ACC112 (cell line): Measurements from ENCODE around the gene ZNF268.

Source experiments
- H2AFZ ChIP-seq: fragments of 200-600 bp; sonication (generic); one replicate; pipeline ENCODE4 v1.6.0; 2017; ENCODE audit warnings: antibody characterized with exemption, low read length; ENCODE audit not compliant: unreplicated experiment
- H3K27ac ChIP-seq: fragments of 200-600 bp; sonication (generic); 2 replicates; pipeline ENCODE4 v1.5.1; 2014; ENCODE audit warnings: low read depth, mild to moderate bottlenecking, antibody characterized with exemption, low read length, moderate library complexity
- H3K27me3 ChIP-seq: fragments of 200-600 bp; sonication (generic); 2 replicates; pipeline ENCODE4 v1.6.1; 2014; ENCODE audit warnings: mild to moderate bottlenecking, antibody characterized with exemption, low read length, moderate library complexity, mixed read lengths; ENCODE audit not compliant: insufficient read depth
- H3K36me3 ChIP-seq: fragments of 200-600 bp; sonication (generic); 2 replicates; pipeline ENCODE4 v1.6.1; 2016; ENCODE audit warnings: mild to moderate bottlenecking, antibody characterized with exemption, low read length, moderate library complexity, mixed read lengths; ENCODE audit not compliant: insufficient read depth
- H3K4me1 ChIP-seq: fragments of 200-600 bp; sonication (generic); one replicate; pipeline ENCODE4 v1.6.1; 2016; ENCODE audit warnings: low read length, mixed read lengths; ENCODE audit not compliant: insufficient read depth, unreplicated experiment, control insufficient read depth
- H3K4me3 ChIP-seq: fragments of 200-600 bp; sonication (generic); 2 replicates; pipeline ENCODE4 v1.5.1; 2014; ENCODE audit warnings: mild to moderate bottlenecking, low read depth, low read length
- H3K79me2 ChIP-seq: fragments of 200-600 bp; sonication (generic); one replicate; pipeline ENCODE4 v1.6.0; 2016; ENCODE audit warnings: low read length; ENCODE audit not compliant: control insufficient read depth, unreplicated experiment, insufficient read depth

Gene ZNF268

GRCh38 chr12:133202493-133203343 is 21.4 kb downstream of the ZNF268 start:
- Histone ChIP-seq H3K27me3 (no peaks in the 10 kb centered on the region), H3K36me3 (peaks cover 56% of the 10 kb centered on the region), H3K79me2 (no peaks in the 10 kb centered on the region), H3K4me3 (no peak overlapping the region; the same call in 1 of the 2 replicates), H3K4me1 (no peaks in the 10 kb centered on the region), H3K27ac (no peak overlapping the region), H2AFZ (no peak overlapping the region)

- Histone ChIP-seq H3K4me1 (no peaks in the 10 kb centered on the region), H3K27me3 (no peaks in the 10 kb centered on the region), H3K27ac (no peak overlapping the region), H3K4me3 (peak overlapping the region; percentile 14; the same call in 1 of the 2 replicates), H3K36me3 (peaks cover 56% of the 10 kb centered on the region), H2AFZ (no peak overlapping the region), H3K79me2 (no peaks in the 10 kb centered on the region)
These were observed 22.3 kb downstream of the ZNF268 start for GRCh38 chr12:133203344-133204263.

- no peak overlapping the region for H2AFZ ChIP-seq
- no peak overlapping the region for H3K4me3 ChIP-seq
- H3K4me1 ChIP-seq = no peaks in the 10 kb centered on the region
- no peak overlapping the region for H3K27ac ChIP-seq
- no peaks in the 10 kb centered on the region for H3K27me3 ChIP-seq
- H3K36me3 ChIP-seq = peaks cover 56% of the 10 kb centered on the region
- no peaks in the 10 kb centered on the region for H3K79me2 ChIP-seq
These were observed 22.9 kb downstream of the ZNF268 start for GRCh38 chr12:133204264-133204603.

GRCh38 chr12:133206390-133206789 is 25.1 kb downstream of the ZNF268 start:
- H3K4me1 ChIP-seq = no peaks in the 10 kb centered on the region
- no peak overlapping the region for H3K27ac ChIP-seq
- no peak overlapping the region for H3K4me3 ChIP-seq
- no peak overlapping the region for H2AFZ ChIP-seq
- H3K36me3 ChIP-seq = peaks cover 44% of the 10 kb centered on the region
- no peaks in the 10 kb centered on the region for H3K27me3 ChIP-seq
- no peaks in the 10 kb centered on the region for H3K79me2 ChIP-seq

GRCh38 chr12:133215724-133216123 is 34.4 kb downstream of the ZNF268 start:
- Histone ChIP-seq H3K27me3 (no peaks in the 10 kb centered on the region), H3K36me3 (no peaks in the 10 kb centered on the region), H3K27ac (no peak overlapping the region), H3K4me3 (no peak overlapping the region), H2AFZ (no peak overlapping the region), H3K4me1 (no peaks in the 10 kb centered on the region), H3K79me2 (no peaks in the 10 kb centered on the region)

DNA sequence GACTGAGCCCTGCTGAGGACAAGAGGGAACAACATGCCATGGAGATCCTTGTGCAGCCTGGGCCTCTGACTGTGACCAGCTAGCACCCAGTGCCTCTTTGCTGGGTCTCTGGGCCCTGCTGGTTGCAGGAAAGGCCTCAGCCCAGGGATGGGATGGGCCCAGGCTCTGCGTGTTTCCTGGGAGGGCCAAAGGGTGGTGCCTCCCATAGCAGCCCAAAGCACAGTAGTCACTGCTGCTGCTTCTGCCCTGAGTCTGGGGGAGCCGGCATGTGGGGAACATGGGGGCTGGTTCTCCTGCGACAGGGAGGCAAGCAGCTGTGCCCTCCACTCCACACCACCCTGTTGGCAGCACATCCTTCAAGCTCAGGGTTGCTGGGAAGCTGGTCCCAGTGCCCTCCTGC is 35.9 kb downstream of the ZNF268 start:
- Histone ChIP-seq H2AFZ (no peak overlapping the region), H3K27ac (no peak overlapping the region), H3K79me2 (no peaks in the 10 kb centered on the region), H3K27me3 (no peaks in the 10 kb centered on the region), H3K4me3 (no peak overlapping the region), H3K36me3 (no peaks in the 10 kb centered on the region), H3K4me1 (no peaks in the 10 kb centered on the region)

- Histone ChIP-seq H3K27ac (no peak overlapping the region), H3K27me3 (no peaks in the 10 kb centered on the region), H3K36me3 (no peaks in the 10 kb centered on the region), H2AFZ (no peak overlapping the region), H3K4me1 (no peaks in the 10 kb centered on the region), H3K4me3 (no peak overlapping the region), H3K79me2 (no peaks in the 10 kb centered on the region)
These were observed 39.2 kb downstream of the ZNF268 start for GRCh38 chr12:133220521-133220920.

- Histone ChIP-seq H3K4me3 (no peak overlapping the region), H3K79me2 (no peaks in the 10 kb centered on the region), H3K27me3 (no peaks in the 10 kb centered on the region), H3K36me3 (no peaks in the 10 kb centered on the region), H3K4me1 (no peaks in the 10 kb centered on the region), H2AFZ (no peak overlapping the region), H3K27ac (no peak overlapping the region)
These were observed 39.9 kb downstream of the ZNF268 start for GRCh38 chr12:133221241-133221640.

- Histone ChIP-seq H3K27ac (no peak overlapping the region), H3K79me2 (no peaks in the 10 kb centered on the region), H2AFZ (no peak overlapping the region), H3K4me1 (no peaks in the 10 kb centered on the region), H3K27me3 (no peaks in the 10 kb centered on the region), H3K36me3 (no peaks in the 10 kb centered on the region), H3K4me3 (no peak overlapping the region)
These were observed 40.9 kb downstream of the ZNF268 start for GRCh38 chr12:133222211-133222610.

DNA sequence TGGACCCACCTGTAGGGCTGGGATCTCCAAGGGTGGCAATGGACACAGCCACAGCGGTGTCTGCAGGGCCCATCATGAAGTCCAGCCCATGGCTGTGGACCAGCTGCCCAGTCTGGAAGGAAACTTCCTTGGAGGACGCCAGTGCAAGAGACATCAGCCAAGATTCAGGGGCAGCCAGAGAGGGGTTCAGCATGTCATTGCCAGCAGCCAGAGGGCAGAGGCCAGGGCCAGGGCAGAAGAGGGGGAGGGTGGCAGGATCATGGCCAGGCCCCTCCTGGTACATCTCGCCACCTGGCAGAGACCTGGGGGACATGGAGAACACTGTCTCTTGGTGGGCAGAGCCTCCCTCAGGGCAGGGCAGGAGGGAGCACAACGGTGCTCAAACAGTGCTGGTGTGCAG is 44.2 kb downstream of the ZNF268 start:
- H3K27ac ChIP-seq = no peak overlapping the region
- H3K4me1 ChIP-seq = no peaks in the 10 kb centered on the region
- no peaks in the 10 kb centered on the region for H3K36me3 ChIP-seq
- no peaks in the 10 kb centered on the region for H3K79me2 ChIP-seq
- no peak overlapping the region for H2AFZ ChIP-seq
- no peak overlapping the region for H3K4me3 ChIP-seq
- no peaks in the 10 kb centered on the region for H3K27me3 ChIP-seq
